GM21529 (cell line): ENCODE measurements around the gene PAX2.

Experiments used
- ATAC-seq: cut with Tn5 transposase; IDR thresholded peaks from one replicate; pipeline ENCODE4 v1.9.1; 2021; ENCODE audit not compliant: unreplicated experiment

The PAX2 gene

GRCh38 chr10:100811752-100812750, 66.7 kb downstream of the PAX2 start:
- ATAC-seq: no peak

DNA sequence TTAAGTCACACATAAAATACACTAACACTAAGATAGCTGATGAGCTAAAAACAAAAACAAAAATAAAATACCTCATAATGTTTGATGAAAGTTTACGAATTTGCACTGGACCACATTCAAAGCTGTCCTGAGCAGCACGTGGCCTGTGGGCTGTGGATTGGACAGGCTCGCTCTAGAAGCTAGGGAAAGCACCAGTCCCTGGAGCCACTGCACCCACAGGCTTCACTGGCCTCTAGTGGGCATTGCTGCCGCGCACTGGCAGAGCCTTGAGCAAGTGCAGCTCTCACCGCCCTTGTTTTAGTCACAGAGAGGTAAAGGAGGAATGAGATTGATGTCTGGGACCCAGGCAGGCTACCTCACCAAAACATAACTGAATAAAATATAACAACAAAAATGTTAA, 67.6 kb downstream of the PAX2 start:
- no peak for ATAC-seq

DNA sequence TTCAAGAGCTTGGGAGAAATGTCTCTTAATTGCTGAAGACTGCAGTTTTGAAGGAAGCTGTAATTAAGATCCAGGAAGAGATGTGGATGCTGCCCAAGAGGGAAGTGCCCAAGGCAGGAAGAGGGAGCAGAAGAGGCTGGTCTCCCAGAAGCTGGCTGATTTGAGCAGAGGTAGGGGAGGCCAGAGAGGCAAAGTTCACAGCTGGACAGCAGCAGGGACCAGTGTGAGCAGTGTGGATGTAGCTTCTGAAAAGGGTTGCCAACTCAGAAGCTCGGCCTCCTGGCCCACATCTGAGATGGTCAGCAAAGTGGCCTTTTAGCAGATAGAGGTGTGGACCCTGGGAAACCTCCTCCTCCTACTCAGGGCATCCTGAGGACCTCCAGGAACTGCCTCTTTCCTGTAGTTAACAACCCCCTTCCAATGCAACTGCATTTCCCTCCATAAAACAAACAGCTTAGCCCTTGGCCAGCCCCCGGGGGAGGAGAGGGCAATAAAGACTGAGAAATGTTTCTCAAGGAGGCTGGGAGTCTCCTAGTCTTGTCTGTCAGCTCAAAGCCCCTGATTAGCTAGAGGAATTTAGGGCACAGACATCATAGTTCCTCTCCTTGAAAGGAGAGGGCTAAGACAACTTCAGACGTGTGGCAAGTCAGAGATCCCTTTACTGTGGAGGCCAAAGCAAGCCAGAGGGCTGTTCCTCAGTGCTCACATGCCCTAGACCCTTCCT, 69.5 kb downstream of the PAX2 start:
- ATAC-seq: no peak

- no peak for ATAC-seq
Observed at GRCh38 chr10:100816671-100817070, 71.3 kb downstream of the PAX2 start.

- no peak for ATAC-seq
Observed at GRCh38 chr10:100817268-100817839, 72.0 kb downstream of the PAX2 start.

DNA sequence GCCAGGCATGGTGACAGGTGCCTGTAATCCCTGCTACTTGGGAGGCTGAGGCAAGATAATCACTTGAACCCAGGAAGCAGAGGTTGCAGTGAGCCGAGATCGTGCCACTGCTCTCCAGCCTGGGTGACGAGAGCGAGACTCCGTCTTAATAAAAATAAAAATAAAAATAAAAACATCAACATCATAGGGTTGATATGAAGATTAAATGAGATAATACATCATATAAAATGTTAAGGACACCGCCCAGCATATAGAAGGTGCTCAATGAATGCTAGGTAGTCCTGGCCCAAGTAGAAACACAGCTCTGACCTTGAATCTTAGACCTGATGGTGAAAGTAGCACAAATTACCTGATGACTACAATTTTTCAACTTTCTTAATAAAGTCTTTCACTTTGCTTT, 74.0 kb downstream of the PAX2 start:
- ATAC-seq: no peak

GRCh38 chr10:100823194-100823593, 77.8 kb downstream of the PAX2 start:
- ATAC-seq: no peak

GRCh38 chr10:100824886-100825285, 79.5 kb downstream of the PAX2 start:
- ATAC-seq: no peak

- no peak for ATAC-seq
Observed at GRCh38 chr10:100825325-100825875, 80.0 kb downstream of the PAX2 start.

- ATAC-seq: no peak
Observed at GRCh38 chr10:100826031-100826651, 80.8 kb downstream of the PAX2 start.

DNA sequence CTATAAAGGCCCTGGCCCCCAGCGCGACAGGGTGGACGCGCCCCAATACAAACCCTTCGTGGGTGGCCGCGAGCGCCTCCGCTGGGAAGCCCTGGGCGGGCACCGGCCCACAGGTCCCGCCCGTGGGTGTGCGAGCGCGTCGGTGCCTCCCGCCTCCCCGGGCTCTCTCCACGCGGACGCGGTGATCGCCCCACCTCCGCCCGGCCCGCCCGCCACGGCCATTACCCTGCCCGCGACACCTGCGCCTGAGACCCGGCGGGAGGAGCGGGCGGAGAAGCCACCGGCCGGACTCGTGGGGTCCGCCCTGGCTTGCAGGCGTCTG, 81.2 kb downstream of the PAX2 start:
- no peak for ATAC-seq

- ATAC-seq: no peak
Observed at GRCh38 chr10:100826983-100827818, 81.8 kb downstream of the PAX2 start.

GRCh38 chr10:100827819-100828737, 82.7 kb downstream of the PAX2 start:
- ATAC-seq: no peak

DNA sequence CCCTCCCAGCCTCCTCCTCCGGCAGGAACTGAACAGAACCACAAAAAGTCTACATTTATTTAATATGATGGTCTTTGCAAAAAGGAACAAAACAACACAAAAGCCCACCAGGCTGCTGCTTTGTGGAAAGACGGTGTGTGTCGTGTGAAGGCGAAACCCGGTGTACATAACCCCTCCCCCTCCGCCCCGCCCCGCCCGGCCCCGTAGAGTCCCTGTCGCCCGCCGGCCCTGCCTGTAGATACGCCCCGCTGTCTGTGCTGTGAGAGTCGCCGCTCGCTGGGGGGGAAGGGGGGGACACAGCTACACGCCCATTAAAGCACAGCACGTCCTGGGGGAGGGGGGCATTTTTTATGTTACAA, 83.3 kb downstream of the PAX2 start:
- no peak for ATAC-seq

- ATAC-seq: no peak
Observed at GRCh38 chr10:100829097-100829870, 83.9 kb downstream of the PAX2 start.

GRCh38 chr10:100829933-100830727, 84.7 kb downstream of the PAX2 start:
- no peak for ATAC-seq

- no peak for ATAC-seq
Observed at GRCh38 chr10:100830728-100831111, 85.3 kb downstream of the PAX2 start.

DNA sequence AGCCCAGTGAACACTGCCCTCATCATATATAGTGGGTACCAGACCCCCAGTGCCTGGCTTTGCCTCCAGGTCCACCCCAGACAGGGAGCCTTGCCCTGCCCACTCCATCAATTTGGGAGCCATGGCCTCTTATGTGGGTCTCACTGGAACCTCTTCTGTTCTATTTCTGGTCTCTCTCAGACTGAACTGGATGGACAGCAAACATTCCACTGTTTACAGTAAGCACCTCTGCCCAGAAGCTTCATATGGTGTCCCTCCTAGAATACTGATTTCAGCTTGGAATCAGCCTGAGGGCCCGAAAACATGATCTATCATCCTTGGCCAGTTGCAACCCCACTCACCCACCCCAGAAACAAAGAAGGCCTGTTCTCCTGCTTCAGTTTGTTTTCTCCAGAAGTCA, 86.4 kb downstream of the PAX2 start:
- no peak for ATAC-seq
